AG04449 (cell line): ENCODE measurements around the gene CTNNA1.

Experiments
- CTCF ChIA-PET: fragments of 350-600 bp; formaldehyde crosslinking; extraction: SDS; loops from one replicate; lab custom pipeline; 2021; ENCODE audit warnings: antibody characterized with exemption; lab: Yijun Ruan, JAX
- POLR2A ChIA-PET: fragments of 400-600, 350-600 bp; formaldehyde crosslinking; extraction: SDS; loops from one replicate; lab custom pipeline; 2020; ENCODE audit warnings: antibody characterized with exemption, inconsistent platforms; lab: Yijun Ruan, JAX
- DNase-seq: peaks from one replicate; pipeline ENCODE4 v3.0.0-alpha.2; 2010; ENCODE audit warnings: low read depth, low spot score
- H3K4me3 ChIP-seq: 2 replicates; pipeline ENCODE4 v1.5.1; 2011; ENCODE audit warnings: low read depth, mild to moderate bottlenecking, control low read depth, low read length
- TF ChIP-seq, protein P1 (sequence below): IDR thresholded peaks from one replicate; pipeline ENCODE4 v1.5.1; 2011; ENCODE audit warnings: mild to moderate bottlenecking, moderate library complexity, low read length, control low read depth, inconsistent platforms; ENCODE audit not compliant: insufficient read depth; ENCODE audit errors: missing control alignments

Gene CTNNA1

DNA sequence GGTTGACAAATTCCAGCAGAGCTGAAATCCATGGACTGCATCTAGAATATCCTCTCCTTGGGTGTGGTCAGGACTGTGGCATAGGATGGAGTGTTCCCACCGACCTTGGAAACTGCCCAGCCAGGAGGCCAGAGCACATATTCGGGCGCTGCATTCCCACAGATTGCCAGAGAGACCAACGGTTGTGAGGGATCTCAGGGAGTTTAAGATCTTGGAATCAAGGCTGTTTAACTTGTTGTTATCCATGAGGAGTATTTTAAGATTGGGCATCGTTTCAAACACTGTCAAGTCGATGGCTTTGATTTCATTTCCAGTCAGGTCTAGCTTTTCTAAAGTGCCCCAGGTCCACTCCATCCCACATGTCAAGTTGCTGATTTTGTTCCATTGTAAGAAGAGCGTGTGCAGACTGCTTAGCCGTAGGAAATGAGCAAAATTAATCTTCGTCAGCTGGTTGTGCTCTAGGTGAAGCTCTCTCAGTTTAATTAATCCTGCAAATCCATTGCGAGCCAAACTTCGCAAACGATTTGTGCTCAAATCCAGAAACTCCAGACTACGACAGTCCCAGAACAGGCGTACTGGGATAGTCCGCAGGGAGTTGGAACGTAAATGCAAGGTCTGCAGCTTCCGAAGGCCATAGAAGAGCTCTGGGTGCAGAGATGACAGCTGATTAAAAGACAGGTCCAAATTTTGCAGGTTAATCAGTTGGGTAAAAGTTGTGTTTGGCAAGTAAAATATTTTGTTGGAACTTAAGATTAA lies 120.4 kb downstream of the CTNNA1 start:
- ChIA-PET CTCF (interaction anchor here (1.0 to 1.9 kb wide), 9 partner anchors 12 to 333 kb away, joined by 3 to 5 read pairs (median 3); no protein-coding TSS in a partner anchor), POLR2A (no interaction called here)
- TF ChIP-seq, protein P1, sequence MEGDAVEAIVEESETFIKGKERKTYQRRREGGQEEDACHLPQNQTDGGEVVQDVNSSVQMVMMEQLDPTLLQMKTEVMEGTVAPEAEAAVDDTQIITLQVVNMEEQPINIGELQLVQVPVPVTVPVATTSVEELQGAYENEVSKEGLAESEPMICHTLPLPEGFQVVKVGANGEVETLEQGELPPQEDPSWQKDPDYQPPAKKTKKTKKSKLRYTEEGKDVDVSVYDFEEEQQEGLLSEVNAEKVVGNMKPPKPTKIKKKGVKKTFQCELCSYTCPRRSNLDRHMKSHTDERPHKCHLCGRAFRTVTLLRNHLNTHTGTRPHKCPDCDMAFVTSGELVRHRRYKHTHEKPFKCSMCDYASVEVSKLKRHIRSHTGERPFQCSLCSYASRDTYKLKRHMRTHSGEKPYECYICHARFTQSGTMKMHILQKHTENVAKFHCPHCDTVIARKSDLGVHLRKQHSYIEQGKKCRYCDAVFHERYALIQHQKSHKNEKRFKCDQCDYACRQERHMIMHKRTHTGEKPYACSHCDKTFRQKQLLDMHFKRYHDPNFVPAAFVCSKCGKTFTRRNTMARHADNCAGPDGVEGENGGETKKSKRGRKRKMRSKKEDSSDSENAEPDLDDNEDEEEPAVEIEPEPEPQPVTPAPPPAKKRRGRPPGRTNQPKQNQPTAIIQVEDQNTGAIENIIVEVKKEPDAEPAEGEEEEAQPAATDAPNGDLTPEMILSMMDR = no peak
- DNase-seq = no peak
- H3K4me3 ChIP-seq = no peak overlapping the region; the same call in none of the 2 replicates

DNA sequence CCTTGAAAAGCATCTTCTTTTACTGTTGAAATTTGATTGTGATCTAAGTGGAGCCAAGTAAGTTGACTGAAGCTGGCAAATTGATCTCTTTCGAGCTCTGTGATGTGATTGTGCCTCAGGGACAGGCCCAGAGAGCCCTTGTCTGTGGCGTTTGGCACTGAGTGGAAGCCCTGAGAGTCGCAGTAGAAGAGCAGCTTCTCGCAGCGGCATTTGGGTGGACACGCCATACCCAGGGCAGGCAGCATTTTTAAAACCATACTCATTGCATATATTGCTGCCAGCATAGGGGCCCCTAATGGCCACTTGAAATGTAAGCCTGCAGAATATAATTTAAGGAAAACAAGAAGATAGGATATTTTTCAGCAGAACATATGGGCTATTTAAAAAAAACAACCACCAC lies 121.0 kb downstream of the CTNNA1 start:
- H3K4me3 ChIP-seq = peak overlapping the region; percentile 53
- ChIA-PET CTCF (interaction anchor here (0.5 to 1.9 kb wide), 9 partner anchors 16 to 332 kb away, joined by 3 to 4 read pairs (median 3); no protein-coding TSS in a partner anchor), POLR2A (no interaction called here)
- DNase-seq = no peak
- TF ChIP-seq, protein P1 = no peak

DNA sequence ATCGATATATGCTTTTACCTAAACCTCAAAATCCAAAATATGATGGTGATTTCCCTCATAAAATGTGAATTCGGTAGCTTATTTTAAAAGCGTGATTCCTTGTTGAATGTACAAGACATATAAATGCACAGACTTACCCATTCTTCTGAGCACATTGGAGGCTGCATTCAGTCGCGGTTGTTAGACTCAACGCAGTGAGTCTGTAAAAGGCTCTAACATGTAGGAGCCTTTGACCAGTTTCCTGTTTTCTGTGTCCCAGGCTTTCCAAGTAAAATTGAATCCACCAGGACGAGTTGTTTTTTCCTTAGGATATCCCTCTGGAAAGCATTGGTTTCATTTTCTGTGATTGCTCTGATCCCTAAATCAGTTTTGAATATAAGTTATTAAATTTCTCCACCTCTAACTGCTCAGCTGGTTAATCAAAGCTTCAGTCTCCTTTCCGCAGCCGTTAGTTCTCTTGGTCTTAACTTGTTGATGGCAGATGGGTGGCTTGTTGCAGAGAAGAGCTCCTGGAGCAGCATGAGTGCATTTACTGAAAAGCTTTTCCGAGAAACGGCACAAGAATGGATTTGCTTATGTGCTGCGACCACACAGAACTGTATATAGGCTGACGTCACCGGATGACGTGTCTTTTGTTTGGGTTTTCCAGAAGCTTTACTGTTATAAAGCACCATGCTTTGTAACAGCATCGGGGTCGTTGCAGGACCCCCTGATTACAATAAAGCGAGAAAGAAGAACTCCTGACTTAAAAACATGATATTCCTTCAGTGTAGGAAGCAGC lies 121.7 kb downstream of the CTNNA1 start, which contains the start of gene LRRTM2:
Gene LRRTM2 (minus strand): TSS at position 565 of the 781 bp plus-strand sequence. CDS start 424 bp downstream, at position 141.
- TF ChIP-seq, protein P1 = no peak
- peak; percentile 70 for DNase-seq
- H3K4me3 ChIP-seq = peak within 1 kb of the TSS; percentile 53
- ChIA-PET CTCF (interaction anchor here (0.5 to 1.9 kb wide), 8 partner anchors 11 to 283 kb away, joined by 3 to 4 read pairs (median 3); no protein-coding TSS in a partner anchor), POLR2A (interaction anchor here (0.7 kb wide), 1 partner anchor 19 kb away, joined by 3 read pairs; no protein-coding TSS in a partner anchor)

DNA sequence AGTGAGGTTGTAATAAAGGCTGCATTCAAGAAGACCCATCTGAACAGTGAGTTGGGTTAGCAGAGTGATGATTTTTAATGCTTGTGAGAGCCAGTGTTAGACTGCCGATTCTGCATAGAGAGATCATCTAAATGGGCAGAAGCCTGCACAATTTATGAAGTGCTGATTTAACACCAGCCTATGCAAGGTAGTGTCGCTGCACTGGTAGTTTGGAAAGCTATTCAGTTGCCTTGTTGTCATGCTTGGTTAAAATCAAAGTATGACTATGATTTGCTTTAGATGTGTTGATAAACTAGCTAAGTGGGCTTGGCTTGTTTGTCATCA lies 122.3 kb downstream of the CTNNA1 start:
- CTCF ChIA-PET = interaction anchor here (0.6 to 1.5 kb wide), 3 partner anchors 12 to 297 kb away, joined by 3 to 4 read pairs (median 3); no protein-coding TSS in a partner anchor
- H3K4me3 ChIP-seq = peak overlapping the region; percentile 53
- POLR2A ChIA-PET = interaction anchor here (0.7 kb wide), 1 partner anchor 18 kb away, joined by 3 read pairs; no protein-coding TSS in a partner anchor
- no peak for DNase-seq
- TF ChIP-seq, protein P1 = no peak

DNA sequence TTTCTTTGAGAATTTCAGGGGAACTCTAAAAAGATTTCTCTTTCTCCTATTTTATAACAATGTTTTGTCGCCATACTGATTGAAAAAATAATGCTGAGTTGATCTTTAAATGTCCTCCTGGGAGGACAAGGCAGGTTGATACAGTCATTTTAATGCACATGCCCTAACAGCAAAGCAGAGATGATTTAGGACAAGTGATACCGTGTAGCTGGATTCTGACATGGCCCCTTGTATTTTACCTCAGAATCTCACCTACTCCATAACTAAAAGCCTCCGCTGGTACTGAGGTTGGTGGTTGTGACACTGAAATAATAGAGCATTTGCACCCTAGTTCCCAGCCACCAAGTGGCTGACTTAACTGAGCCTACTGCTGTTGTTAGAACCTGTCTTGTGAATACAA lies 122.7 kb downstream of the CTNNA1 start:
- POLR2A ChIA-PET = interaction anchor here (0.7 kb wide), 1 partner anchor 18 kb away, joined by 3 read pairs; no protein-coding TSS in a partner anchor
- CTCF ChIA-PET = interaction anchor here (0.6 to 1.2 kb wide), 2 partner anchors 12 to 297 kb away, joined by 3 read pairs; no protein-coding TSS in a partner anchor
- TF ChIP-seq, protein P1 = no peak
- DNase-seq = no peak
- no peak overlapping the region for H3K4me3 ChIP-seq
